MG63 (cell line): ENCODE measurements around the gene CRB2. TPM values are rescaled to one million over a fixed set of nuclear protein-coding genes. Genes with fewer than 3 reads are reported as not detected.

Experiments
- DNase-seq: peaks from one replicate; pipeline ENCODE4 v3.0.0-alpha.2; 2020
- H3K27me3 ChIP-seq: fragments of 250-450 bp; sonication (Bioruptor Pico); 2 replicates; pipeline ENCODE4 v1.5.1; 2020; ENCODE audit warnings: mild to moderate bottlenecking, moderate library complexity
- H3K36me3 ChIP-seq: fragments of 250-450 bp; sonication (Bioruptor Pico); 2 replicates; pipeline ENCODE4 v1.5.1; 2020; ENCODE audit warnings: mild to moderate bottlenecking, moderate library complexity
- H3K4me3 ChIP-seq: fragments of 250-450 bp; sonication (Bioruptor Pico); 2 replicates; pipeline ENCODE4 v1.5.1; 2020; ENCODE audit warnings: mild to moderate bottlenecking, moderate library complexity
- H3K9me3 ChIP-seq: fragments of 250-450 bp; sonication (Bioruptor Pico); 2 replicates; pipeline ENCODE4 v1.5.1; 2020; ENCODE audit warnings: mild to moderate bottlenecking, moderate library complexity
- total RNA-seq: library from RNA; depleted of rRNA; stranded (reverse); fragments of >200 nt; shearing (Covaris generic); gene quantifications from 2 replicates; pipeline ENCODE4 v1.2.3, GENCODE V29; 2014; ENCODE audit warnings: low replicate concordance

The CRB2 gene
- total RNA-seq, 1 experiment from 2014 or later = not detected

- Histone ChIP-seq H3K4me3 (no peak overlapping the region), H3K27me3 (no peaks in the 10 kb centered on the region), H3K9me3 (no peaks in the 10 kb centered on the region), H3K36me3 (no peaks in the 10 kb centered on the region)
- no peak for DNase-seq
These were observed 1.0 kb upstream of the CRB2 start for GRCh38 chr9:123354806-123355508.

DNA sequence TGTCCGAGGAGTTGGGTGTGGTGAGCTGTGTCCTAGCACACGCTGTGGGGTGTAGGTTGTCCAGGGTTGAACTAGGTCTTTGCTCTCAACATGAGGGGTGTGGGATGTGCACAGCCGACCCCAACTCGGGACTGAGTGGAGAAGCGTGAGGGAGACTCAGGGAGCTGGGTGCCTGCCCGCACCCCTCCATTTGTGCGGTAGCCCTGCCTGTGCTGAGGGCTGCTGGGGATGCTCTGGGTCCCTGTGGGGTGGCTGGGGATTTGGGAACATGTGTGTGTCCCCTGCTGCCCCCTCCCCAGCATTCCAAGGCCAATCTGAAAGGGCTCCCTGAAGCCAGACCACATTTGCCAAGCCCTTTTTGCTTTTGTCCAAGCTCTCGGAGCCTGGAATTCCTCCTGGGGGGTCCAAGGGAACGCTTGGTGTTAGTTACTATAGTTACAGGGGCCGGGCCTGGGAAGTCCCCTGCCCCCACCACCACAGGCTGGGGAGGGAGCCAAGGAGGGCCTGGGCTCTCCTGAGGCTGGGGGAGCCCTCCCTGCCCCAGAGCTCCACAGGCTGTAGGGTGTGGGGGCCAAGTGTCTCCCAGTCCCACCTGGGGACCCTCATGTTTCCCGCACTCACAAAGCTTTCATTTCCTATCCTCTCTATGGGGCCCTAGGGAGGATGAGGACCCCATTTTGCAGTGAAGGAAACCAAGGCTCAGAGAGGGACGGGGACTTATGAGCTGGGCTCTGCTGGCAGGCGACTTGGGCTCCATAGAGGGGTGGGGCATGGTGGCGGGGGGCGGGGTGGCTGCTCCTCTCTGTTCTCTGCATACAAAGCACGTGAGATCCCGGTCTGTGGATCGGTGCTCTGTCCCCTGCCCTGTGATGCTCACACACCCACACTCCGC lies 1.1 kb downstream of the CRB2 start:
- Histone ChIP-seq H3K36me3 (no peaks in the 10 kb centered on the region), H3K27me3 (no peaks in the 10 kb centered on the region), H3K4me3 (no peak overlapping the region), H3K9me3 (no peaks in the 10 kb centered on the region)
- DNase-seq = no peak

- H3K9me3 ChIP-seq = no peaks in the 10 kb centered on the region
- H3K36me3 ChIP-seq = no peaks in the 10 kb centered on the region
- no peak overlapping the region for H3K4me3 ChIP-seq
- no peaks in the 10 kb centered on the region for H3K27me3 ChIP-seq
- DNase-seq = no peak
These were observed 1.7 kb downstream of the CRB2 start for GRCh38 chr9:123357743-123358059.

DNA sequence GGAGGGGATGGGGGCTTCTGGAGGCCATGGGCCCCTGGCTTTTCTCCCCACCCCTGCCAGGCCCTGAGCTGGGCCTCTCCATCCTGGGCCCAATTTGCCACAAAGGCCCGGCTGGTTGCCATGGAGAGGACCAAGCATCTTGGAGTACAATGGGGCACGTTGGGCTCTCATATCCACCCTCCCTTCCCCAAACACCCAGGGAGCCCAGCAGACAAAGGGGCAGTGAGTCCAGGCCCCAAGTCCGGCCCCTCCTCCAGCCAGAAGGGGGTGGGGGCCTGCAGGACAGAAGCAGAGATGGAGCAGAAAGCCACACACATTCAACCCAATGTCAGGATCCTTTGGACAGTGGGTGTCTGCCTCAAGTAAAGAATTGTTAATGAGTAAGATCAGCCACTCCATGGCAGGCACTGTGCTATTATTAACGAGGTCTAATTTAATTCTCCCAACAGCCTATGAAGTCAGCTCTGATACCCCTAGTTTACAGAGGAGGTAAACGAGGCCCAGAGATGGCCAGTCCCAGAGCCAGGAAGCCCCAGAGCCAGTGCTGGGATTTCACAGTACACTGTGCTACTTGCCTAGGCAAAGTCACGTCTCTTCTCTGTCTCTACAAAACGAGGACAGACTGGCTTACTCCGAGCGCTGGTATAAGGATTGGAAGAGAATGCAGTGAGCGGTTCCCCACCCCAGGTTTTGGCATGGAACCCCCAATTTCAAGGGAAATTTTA lies 2.3 kb downstream of the CRB2 start:
- Histone ChIP-seq H3K4me3 (no peak overlapping the region), H3K9me3 (no peaks in the 10 kb centered on the region), H3K36me3 (no peaks in the 10 kb centered on the region), H3K27me3 (no peaks in the 10 kb centered on the region)
- no peak for DNase-seq

- Histone ChIP-seq H3K27me3 (no peaks in the 10 kb centered on the region), H3K4me3 (no peak overlapping the region), H3K9me3 (no peaks in the 10 kb centered on the region), H3K36me3 (no peaks in the 10 kb centered on the region)
- no peak for DNase-seq
These were observed 3.1 kb downstream of the CRB2 start for GRCh38 chr9:123359106-123359505.

GRCh38 chr9:123359546-123359945 lies 3.5 kb downstream of the CRB2 start:
- no peak for DNase-seq
- Histone ChIP-seq H3K4me3 (no peak overlapping the region), H3K36me3 (no peaks in the 10 kb centered on the region), H3K9me3 (no peaks in the 10 kb centered on the region), H3K27me3 (no peaks in the 10 kb centered on the region)

- Histone ChIP-seq H3K36me3 (no peaks in the 10 kb centered on the region), H3K9me3 (no peaks in the 10 kb centered on the region), H3K27me3 (no peaks in the 10 kb centered on the region), H3K4me3 (no peak overlapping the region)
- no peak for DNase-seq
These were observed 4.4 kb downstream of the CRB2 start for GRCh38 chr9:123360161-123361085.

- Histone ChIP-seq H3K9me3 (no peaks in the 10 kb centered on the region), H3K4me3 (no peak overlapping the region), H3K36me3 (no peaks in the 10 kb centered on the region), H3K27me3 (no peaks in the 10 kb centered on the region)
- no peak for DNase-seq
These were observed 5.2 kb downstream of the CRB2 start for GRCh38 chr9:123361086-123361730.

DNA sequence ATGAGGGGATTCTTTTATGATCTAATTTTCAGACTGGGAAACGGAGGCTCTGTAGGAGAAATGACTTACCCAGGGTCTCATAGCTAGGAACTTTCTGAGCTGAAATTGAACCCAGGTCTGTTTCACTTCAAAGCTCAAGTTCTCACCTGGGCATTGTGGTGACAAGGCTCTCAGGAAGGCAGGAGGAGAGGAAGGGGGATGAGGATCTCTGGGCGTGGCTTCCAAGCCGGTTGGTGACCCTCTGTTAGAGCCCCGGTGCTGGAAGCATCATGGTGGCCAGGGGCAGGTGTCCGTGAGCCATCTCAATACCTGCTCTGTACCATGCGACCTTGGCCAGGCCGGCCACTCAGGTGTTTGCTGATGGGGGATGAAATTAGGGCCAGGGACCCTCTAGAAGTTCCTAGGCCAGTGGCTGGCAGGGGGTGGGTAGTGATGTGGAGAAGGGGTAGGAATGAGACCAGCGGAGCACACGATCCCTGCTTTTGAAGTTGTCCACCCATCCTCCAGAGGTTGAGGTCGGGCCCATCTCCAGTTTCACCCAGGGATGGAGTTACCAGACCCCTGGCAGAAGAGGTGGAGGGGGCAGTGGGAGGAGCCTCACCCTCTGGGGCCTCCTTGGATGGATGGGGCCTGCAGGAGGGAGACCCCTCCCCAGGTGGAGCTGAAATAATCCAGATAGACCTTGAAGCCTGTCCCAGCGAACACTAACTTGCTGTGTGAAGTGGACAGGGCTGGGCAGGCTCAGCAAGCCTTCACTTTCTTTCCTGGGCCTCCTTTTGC lies 5.9 kb downstream of the CRB2 start:
- DNase-seq = no peak
- H3K27me3 ChIP-seq = no peaks in the 10 kb centered on the region
- no peaks in the 10 kb centered on the region for H3K36me3 ChIP-seq
- H3K9me3 ChIP-seq = no peaks in the 10 kb centered on the region
- H3K4me3 ChIP-seq = no peak overlapping the region

- no peaks in the 10 kb centered on the region for H3K9me3 ChIP-seq
- H3K27me3 ChIP-seq = no peaks in the 10 kb centered on the region
- no peak overlapping the region for H3K4me3 ChIP-seq
- DNase-seq = no peak
- no peaks in the 10 kb centered on the region for H3K36me3 ChIP-seq
These were observed 6.9 kb downstream of the CRB2 start for GRCh38 chr9:123362856-123363255.

DNA sequence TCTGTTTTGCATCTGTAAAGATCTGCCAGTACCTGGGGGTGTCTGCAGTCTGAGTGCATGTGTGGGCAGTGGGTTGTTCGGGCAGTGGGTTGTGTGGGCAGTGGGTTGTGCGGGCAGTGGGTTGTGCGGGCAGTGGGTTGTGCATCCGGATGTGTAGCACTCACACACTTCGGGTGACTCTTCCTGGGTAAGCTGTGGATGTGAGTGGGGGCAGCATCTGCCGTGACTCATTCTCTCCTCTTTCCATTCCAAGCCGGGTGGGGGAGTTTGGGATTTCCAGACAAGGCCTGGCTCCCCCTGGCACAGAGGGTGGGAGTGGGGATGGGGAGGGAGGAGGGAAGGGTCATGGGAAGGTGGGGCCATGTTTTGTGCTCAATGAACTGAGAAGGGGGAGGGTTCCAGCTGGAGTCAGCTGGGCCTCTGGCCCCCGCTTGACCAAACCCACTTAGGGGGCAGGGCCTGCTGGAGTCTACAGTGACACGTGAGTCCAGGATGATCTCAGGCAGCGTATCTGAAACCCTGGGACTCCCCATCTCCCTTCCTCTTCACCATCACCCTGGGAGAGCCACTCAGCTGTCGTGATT lies 8.3 kb downstream of the CRB2 start:
- DNase-seq = peak; percentile 46
- no peaks in the 10 kb centered on the region for H3K9me3 ChIP-seq
- H3K36me3 ChIP-seq = no peaks in the 10 kb centered on the region
- H3K27me3 ChIP-seq = no peaks in the 10 kb centered on the region
- H3K4me3 ChIP-seq = no peak overlapping the region

DNA sequence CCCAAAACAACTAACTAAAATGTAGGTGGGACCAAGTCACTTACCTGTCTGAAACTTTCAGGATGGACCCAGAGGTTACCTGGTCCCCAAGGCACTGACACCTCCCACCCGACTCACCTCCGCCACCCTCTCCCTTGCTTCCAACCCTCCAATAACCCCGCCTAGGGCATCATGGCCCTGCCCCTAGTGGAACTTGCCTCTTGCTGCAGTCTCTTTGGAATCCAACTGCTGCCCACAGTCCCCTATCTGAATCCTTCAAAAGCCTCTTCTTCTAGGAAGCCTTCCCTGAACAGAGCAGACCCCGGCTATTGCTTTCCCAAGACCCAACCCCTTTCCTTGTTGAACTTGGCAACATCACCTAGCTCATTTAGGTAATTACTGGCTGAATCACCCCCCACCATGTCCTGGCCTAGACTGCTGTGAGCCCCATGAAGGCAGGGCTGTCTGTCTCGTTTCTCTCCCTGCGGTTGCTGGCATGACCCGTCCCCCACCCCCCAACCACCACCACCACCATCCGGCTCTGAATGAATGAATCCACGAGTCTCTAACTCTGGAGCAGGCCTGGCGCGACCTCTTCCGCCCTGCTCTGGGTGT lies 9.4 kb downstream of the CRB2 start:
- no peaks in the 10 kb centered on the region for H3K27me3 ChIP-seq
- no peak for DNase-seq
- H3K9me3 ChIP-seq = no peaks in the 10 kb centered on the region
- H3K4me3 ChIP-seq = no peak overlapping the region
- no peaks in the 10 kb centered on the region for H3K36me3 ChIP-seq

DNA sequence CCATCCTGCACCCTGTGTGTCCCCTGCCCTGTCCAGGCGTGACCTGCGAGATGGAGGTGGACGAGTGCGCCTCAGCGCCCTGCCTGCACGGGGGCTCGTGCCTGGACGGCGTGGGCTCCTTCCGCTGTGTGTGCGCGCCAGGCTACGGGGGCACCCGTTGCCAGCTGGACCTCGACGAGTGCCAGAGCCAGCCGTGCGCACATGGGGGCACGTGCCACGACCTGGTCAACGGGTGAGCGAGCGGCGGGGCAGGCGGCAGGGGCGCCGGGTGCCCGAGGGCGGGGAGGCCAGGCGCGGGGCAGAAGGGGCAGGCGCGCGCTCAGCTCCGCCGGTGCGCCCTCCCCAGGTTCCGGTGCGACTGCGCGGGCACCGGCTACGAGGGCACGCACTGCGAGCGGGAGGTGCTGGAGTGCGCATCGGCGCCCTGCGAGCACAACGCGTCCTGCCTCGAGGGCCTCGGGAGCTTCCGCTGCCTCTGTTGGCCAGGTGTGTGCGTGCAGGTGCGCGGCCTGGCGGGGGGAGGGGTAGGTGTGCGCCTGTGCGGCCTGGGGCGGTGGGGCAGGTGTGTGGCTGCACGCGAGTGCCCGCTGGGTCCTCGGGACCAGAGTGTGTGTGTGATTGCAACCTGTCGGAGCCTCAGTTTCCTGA lies 10.0 kb downstream of the CRB2 start:
- no peak overlapping the region for H3K4me3 ChIP-seq
- DNase-seq = no peak
- H3K27me3 ChIP-seq = no peaks in the 10 kb centered on the region
- no peaks in the 10 kb centered on the region for H3K9me3 ChIP-seq
- H3K36me3 ChIP-seq = no peaks in the 10 kb centered on the region

DNA sequence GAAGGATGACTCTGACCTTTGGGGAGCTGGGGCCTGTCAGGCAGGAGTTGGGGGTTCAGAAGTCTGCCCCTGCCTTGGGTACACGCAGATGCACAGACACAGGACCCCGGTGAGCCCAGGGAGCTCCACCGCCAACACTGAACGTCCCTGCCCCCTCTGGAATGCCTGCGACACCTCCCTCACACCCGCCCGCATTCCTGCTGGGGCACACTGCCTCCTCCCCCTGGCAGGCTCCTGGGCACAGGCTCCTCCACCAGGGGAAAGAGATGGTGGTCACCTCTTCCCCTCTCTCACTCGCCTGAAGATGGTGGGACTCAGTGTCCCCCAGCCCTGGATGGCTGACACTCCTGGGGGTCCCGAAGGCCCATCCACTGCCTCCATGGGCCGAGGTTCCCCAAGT lies 12.0 kb downstream of the CRB2 start:
- DNase-seq = peak; percentile 21
- Histone ChIP-seq H3K9me3 (no peaks in the 10 kb centered on the region), H3K27me3 (no peaks in the 10 kb centered on the region), H3K4me3 (no peak overlapping the region), H3K36me3 (no peaks in the 10 kb centered on the region)
